GM18868 (cell line): ENCODE results near the gene CBFA2T3.
"Not testable (repeated sequence)": the region's sequence is repeated elsewhere in the genome, so short reads cannot be mapped to it uniquely, and the experiment has no call there.

Experiments used
- ATAC-seq: cut with Tn5 transposase; IDR thresholded peaks from one replicate; pipeline ENCODE4 v1.9.1; 2021; ENCODE audit warnings: mild to moderate bottlenecking, moderate library complexity; ENCODE audit not compliant: unreplicated experiment

Gene CBFA2T3

GRCh38 chr16:89013111-89013510, 36.1 kb upstream of the CBFA2T3 start:
- no peak for ATAC-seq

GRCh38 chr16:89012622-89012995, 35.6 kb upstream of the CBFA2T3 start:
- ATAC-seq = no peak

DNA sequence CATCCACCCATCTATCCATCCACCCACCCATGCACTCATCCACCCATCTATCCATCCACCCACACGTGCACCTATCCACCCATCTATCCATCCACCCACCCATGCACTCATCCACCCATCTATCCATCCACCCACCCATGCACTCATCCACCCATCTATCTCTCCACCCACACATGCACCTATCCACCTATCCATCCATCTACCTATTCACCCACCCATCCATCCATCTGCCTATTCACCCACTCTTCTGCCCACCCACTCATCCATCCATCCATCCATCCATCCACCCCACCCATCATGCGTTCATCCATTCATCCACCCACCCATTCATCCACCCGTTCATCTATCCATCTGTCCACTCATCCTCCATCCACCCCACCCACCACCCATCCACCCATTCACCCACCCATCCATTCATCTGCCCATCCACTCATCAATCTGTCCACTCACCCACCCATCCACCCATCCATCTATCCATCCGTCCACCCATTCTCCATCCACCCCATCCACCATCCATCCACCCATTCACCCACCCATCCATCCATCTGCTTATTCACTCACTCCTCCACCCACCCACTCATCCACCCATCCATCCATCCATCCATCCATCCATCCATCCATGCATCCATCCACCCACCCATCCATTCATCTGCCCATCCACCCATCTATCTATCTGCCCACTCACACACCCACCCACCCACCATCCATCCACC, 35.1 kb upstream of the CBFA2T3 start:
- no peak for ATAC-seq

DNA sequence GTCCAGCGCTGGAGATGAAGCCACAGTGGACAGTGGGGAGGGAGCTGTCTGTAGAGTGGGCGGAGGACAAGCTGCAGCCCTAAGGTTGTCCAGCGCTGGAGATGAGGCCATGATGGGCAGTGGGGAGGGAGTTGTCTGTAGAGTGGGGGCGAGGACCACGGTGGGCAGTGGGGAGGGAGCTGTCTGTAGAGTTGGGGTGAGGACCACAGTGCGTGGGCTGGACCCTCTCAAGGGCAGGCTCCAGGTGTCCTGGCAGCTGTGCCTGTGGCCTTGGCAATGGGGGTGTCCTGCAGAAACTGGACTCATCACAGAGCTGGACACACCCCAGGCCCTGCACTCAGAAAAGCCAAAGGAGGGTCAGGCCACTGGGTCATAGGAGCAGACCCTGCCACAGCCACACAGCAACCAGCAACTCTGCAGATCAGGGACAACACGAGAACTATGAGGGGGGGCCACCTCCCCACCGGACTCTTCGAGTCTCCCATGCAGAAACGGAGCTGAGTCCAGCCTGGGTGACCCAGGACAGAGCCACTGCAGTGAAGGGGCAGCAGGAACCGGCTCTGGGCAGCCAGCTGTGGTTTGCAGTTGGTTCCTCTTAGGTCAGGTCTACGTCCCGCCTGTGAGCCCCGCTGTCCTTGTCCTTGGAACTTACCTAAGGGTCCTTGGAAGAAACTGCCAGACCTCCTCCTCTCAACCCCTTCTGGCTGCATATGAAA, 33.4 kb upstream of the CBFA2T3 start:
- ATAC-seq = no peak

DNA sequence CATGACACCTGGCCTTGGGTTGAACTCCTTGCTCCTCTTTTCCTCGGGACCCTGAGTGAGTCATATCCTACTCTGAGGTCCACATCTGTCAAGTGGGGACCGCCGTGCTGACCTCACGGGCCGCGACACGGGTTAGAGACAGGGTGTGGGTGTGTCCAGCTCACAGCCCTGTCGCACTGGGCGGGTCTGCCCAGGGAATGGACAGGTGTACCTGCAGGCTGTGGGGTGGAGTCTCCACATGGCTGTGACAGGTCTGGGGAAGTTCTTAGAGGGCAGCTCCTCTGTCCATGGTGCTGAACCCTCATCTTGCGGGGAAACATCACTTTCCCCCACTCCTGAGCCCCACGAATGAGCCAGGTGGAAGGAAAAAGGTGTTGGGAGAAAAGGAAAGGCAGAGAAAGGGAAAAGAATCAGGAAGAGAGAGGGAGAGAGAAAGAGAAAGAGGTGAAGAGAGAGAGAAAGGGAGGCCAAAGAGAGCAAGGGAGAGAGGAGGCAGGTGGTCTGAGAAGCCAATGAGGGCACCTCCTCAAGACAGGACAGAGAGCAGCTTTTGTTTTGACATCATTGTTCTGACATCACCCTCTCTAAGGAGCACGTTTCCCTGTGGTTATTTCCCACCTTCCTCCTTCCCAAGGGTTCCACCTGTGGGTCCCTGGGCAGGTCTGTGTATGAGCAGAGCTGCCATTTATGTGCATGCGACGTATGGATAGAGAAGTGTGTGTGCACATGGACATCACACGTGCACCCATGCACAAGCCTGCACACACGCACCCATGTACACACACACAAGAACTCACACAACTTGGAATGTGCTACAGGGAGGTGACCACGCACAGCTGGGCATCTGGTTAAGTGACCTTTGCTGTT, 32.6 kb upstream of the CBFA2T3 start:
- ATAC-seq = no peak

DNA sequence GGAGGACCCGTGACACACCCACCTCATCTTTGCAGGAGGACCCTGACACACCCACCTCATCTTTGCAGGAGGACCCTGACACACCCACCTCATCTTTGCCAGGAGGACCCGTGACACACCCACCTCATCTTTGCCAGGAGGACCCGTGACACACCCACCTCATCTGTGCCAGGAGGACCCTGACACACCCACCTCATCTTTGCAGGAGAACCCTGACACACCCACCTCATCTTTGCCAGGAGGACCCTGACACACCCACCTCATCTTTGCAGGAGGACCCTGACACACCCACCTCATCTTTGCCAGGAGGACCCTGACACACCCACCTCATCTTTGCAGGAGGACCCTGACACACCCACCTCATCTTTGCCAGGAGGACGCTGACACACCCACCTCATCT, 31.8 kb upstream of the CBFA2T3 start:
- ATAC-seq = not testable (repeated sequence)

GRCh38 chr16:89007371-89008249, 30.6 kb upstream of the CBFA2T3 start:
- ATAC-seq = no peak

DNA sequence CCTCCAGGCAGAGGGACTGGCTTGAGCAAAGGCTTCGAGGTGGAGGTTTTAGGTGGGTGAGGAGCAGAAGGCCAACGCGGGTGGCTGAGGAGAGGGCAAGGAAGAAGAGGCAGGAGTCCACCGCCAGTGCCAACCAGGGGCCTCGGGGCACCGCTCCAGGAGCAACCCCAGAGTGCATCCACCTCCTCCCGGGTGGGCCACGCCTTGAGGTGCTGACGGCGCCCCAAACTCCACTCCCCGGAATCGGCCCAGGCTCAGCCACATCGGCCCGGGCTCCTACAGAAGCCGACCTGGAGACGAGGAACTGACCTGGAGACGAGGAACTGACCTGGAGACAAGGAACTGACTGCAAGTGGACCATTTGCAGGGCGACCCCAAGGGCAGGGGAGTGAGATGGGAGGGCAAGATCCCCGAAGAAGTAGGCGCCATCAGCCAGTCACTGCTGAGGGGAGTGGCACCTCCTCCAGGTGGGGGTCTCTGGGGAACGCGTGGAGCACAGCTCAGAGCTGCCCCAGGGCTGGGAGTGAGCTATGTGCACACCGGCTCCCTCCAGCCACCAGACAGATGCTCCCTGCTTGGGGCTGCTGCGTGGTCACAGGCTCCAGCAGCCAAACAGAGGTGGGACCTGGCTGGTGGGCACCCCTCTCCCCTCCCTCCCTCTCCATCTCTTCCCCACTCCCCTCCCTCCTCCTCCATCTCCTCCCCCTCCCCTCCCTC, 29.2 kb upstream of the CBFA2T3 start:
- no peak for ATAC-seq

DNA sequence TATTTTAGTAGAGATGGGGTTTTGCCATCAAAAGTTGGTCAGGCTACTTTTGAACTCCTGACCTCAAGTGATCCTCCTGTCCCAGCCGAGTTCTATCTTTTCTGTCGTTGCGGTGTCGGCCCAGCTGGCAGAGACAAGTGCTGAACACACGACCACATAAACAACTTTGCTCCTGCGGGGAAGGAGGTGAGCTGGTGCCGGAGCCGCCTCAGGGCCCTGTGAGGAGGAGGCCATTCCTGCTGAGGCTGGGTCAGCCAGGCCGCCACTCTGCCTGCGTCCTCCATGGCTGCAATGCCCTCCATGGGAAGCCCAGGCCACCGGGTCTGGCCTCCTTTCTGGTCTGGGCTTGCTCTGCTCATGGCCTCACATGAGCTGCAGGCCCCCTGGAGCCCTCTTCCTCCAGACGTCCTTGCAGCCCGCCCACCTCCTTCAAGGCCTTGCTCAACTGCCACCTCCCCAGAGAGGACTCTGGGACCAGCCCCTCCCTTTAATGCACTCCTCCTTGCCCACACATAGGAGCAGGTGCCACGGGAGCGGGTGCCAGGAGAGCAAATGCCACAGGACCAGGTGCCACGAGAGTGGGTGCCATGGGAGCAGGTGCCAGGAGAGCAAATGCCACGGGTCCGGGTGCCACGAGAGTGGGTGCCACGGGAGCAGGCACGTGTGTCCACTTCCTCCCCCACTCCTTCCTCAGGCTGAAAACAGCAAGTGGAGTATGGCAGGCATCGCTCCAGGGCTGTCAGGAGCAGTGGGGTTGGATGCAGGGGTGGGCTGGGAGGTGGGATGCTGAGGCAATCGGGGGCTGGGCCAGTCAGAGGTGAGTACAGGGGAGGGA, 28.4 kb upstream of the CBFA2T3 start:
- ATAC-seq = no peak

DNA sequence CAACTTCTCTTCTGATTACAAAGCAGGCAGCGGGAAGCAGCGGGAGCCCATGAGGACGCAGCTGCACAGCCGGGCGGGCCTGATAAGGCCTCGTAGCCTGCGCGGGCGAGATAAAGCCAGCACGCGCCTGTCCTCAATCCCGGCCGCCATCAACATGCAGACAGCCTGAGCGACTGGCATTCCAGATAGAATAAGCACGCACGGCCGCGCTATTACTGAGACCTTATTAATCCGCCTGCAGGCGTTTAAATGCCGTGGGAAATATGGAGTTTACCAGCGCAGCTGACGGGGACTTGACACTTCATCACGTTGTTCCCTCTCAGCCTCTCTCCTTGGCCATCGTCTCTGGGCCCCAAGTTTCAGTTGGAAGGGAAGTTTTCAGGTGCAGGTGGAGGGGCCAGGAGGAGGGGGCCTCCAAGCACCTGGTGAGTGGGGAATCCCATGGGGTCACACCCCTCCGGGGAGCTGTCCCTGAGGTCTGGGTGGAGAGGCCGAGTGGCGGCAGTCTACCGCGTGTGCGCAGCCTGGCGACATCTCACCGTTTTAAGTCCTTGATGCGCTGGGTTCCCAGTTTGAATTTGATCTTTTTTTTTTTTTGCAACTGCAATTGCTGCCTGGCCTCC, 27.3 kb upstream of the CBFA2T3 start:
- ATAC-seq = no peak

- no peak for ATAC-seq
Observed at GRCh38 chr16:89003831-89004208, 26.8 kb upstream of the CBFA2T3 start.

DNA sequence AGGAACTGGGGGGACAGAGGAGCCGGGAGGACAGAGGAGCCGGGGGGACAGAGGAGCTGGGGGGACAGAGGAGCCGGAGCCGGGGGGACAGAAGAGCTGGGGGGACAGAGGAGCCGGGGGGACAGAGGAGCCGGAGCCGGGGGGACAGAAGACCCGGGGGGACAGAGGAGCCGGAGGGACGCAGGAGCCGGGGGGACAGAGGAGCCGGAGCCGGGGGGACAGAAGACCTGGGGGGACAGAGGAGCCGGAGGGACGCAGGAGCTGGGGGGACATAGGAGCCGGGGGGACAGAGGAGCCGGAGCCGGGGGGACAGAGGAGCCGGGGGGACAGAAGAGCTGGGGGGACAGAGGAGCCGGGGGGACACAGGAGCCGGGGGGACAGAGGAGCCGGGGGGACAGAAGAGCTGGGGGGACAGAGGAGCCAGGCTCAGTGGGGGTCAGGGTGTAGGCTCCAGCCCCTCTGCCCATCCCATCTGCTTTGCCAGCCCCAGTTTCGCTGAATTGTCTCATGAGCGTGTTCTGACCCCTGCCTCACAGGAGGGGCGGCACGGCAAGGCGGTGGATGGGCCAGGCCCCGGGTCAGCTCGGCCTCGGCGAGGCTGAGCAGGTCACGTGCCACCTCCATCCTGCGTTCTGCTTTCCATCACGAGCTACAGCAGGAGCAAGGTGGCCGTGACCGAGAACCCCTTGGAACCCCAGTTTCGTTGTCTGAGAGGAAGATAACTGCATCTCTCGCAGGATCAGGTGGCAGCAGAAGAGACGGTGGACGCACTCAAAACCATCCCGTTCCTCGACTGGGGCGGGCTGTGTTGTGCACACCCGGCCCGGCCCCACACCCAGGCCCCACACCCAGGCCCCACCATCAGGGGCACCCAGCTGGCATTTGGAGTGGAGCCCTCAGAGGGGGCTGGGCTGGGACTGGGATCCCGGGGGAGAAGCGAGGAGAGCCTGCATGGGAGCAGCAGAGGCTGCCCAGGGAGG, 26.1 kb upstream of the CBFA2T3 start:
- ATAC-seq = no peak

GRCh38 chr16:89002081-89002480, 25.1 kb upstream of the CBFA2T3 start:
- ATAC-seq = not testable (repeated sequence)

DNA sequence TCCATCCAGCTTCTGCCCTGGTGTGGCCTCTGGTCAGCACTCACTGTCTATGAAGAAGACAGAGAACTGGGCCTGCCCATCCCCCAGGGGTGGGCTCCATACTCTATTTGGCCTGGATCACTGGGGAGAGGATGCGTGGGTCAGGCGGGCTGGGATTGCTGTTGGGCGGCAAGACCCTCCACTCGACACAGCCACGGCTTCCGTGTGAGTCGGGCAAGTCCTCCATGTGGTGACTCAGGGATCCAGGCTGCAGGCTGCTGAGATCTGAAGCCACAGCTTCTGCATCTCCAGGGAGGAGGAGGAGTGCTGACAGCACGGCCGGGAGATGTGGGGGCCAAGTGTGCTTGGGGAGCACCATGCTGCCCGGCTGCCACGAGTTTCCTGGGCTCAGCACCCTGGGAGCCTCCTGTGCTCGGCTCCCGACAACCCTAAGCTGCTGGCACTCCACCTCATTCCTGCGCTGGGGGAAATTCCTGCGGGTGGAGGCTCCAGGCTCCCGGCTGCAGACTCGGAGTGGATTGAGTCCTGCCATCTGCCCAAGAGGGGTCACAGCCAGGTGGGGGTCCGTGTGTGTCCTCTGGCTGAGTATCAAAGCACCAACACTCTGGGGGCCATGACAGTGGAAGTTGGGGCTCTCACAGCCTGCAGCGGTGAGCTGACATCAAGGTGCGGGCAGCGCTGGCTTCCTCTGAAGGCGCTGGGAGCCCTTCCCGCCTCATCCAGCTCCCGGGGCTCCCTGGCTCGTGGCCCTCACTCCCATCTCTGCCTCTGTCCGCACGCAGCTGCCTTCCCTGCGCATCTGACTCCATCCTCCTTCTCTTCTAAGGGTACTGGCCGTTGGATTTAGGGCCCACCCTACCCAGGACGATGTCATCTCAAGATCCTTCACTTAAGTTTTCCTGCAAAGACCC, 24.4 kb upstream of the CBFA2T3 start:
- no peak for ATAC-seq

- no peak for ATAC-seq
Observed at GRCh38 chr16:89000207-89000959, 23.4 kb upstream of the CBFA2T3 start.
